Cortex of kidney (tissue), 1 donor: ENCODE results near the gene AKR1A1.

ENCODE experiments used
- DNase-seq: peaks from one replicate; lab custom pipeline; 2025; lab: John Stamatoyannopoulos, UW

The AKR1A1 gene

GRCh38 chr1:45617618-45618017 is 67.0 kb downstream of the AKR1A1 start:
- DNase-seq: no peak

GRCh38 chr1:45619149-45619921 is 68.7 kb downstream of the AKR1A1 start:
- DNase-seq: no peak
